GM21526 (cell line): ENCODE data around the gene LIMCH1.
A peak's percentile ranks its signal among the peaks of the same experiment; 100 is the strongest.
"Not testable (repeated sequence)": the region's sequence is repeated elsewhere in the genome, so short reads cannot be mapped to it uniquely, and the experiment has no call there.

Source experiments
- ATAC-seq: cut with Tn5 transposase; IDR thresholded peaks from one replicate; pipeline ENCODE4 v1.9.1; 2021; ENCODE audit warnings: moderate library complexity; ENCODE audit not compliant: unreplicated experiment, low FRiP score

LIMCH1 gene

GRCh38 chr4:41668024-41668423 is 130.1 kb downstream of the LIMCH1 start:
- ATAC-seq: no peak

GRCh38 chr4:41670530-41670929 is 132.6 kb downstream of the LIMCH1 start:
- ATAC-seq: no peak

- ATAC-seq: no peak
Observed at GRCh38 chr4:41670982-41671381, 133.0 kb downstream of the LIMCH1 start.

- no peak for ATAC-seq
Observed at GRCh38 chr4:41678086-41678816, 140.3 kb downstream of the LIMCH1 start.

GRCh38 chr4:41678951-41679350 is 141.0 kb downstream of the LIMCH1 start:
- ATAC-seq: no peak

GRCh38 chr4:41679991-41680390 is 142.0 kb downstream of the LIMCH1 start:
- ATAC-seq: no peak

- ATAC-seq: no peak
Observed at GRCh38 chr4:41681054-41681453, 143.1 kb downstream of the LIMCH1 start.

- no peak for ATAC-seq
Observed at GRCh38 chr4:41683326-41683725, 145.4 kb downstream of the LIMCH1 start.

GRCh38 chr4:41686893-41687292 is 148.9 kb downstream of the LIMCH1 start:
- no peak for ATAC-seq

GRCh38 chr4:41687971-41688370 is 150.0 kb downstream of the LIMCH1 start:
- no peak for ATAC-seq

GRCh38 chr4:41692717-41693345 is 154.9 kb downstream of the LIMCH1 start:
- ATAC-seq: peak; percentile 92

GRCh38 chr4:41693629-41694028 is 155.7 kb downstream of the LIMCH1 start:
- ATAC-seq: no peak

- ATAC-seq: no peak
Observed at GRCh38 chr4:41696131-41696530, 158.2 kb downstream of the LIMCH1 start.

GRCh38 chr4:41696763-41697162 is 158.8 kb downstream of the LIMCH1 start:
- no peak for ATAC-seq

- no peak for ATAC-seq
Observed at GRCh38 chr4:41701983-41702382, 164.0 kb downstream of the LIMCH1 start.

- ATAC-seq: no peak
Observed at GRCh38 chr4:41702770-41703169, 164.8 kb downstream of the LIMCH1 start.

GRCh38 chr4:41703785-41704184 is 165.8 kb downstream of the LIMCH1 start:
- ATAC-seq: no peak

- no peak for ATAC-seq
Observed at GRCh38 chr4:41709844-41710481, 172.0 kb downstream of the LIMCH1 start.

GRCh38 chr4:41711654-41712053 is 173.7 kb downstream of the LIMCH1 start:
- not testable (repeated sequence) for ATAC-seq

- ATAC-seq: no peak
Observed at GRCh38 chr4:41712425-41712824, 174.5 kb downstream of the LIMCH1 start.

GRCh38 chr4:41713768-41714167 is 175.8 kb downstream of the LIMCH1 start:
- ATAC-seq: no peak
